HG02623 (cell line): ENCODE results near the gene MYO7A.

Experiments used
- ATAC-seq: cut with Tn5 transposase; IDR thresholded peaks from one replicate; pipeline ENCODE4 v1.9.1; 2021; ENCODE audit warnings: moderate library complexity; ENCODE audit not compliant: unreplicated experiment

Gene MYO7A

DNA sequence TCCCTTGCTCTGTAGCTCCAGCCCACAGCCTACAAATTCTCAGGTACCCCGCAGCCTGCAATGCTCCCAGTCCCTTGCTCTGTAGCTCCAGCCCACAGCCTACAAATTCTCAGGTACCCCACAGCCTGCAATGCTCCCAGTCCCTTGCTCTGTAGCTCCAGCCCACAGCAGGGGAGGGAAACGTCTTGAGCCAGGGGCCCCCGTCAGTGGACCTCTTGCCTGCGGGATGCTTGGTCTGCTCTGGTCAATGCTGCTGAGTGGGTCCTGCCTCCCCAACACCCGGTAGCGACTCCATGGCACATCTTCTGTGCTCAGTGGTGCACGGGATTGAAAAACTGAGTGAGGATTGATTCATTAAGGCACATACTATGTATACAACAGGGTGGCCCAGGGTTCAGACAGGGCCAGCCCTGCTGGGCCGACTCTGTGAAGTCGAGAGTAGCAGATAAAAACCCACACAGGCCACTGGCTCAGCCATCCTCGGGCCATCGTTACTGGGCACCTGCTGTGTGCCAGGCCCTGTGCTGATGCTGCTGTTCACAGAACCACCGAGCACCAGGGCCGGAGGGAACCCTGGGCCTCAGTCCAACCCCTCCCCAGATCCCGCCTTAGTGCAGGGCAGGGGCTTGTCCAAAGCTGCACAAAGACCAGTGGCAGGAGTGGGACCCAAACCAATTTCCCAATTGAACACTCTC is 69.7 kb downstream of the MYO7A start:
- ATAC-seq: no peak

DNA sequence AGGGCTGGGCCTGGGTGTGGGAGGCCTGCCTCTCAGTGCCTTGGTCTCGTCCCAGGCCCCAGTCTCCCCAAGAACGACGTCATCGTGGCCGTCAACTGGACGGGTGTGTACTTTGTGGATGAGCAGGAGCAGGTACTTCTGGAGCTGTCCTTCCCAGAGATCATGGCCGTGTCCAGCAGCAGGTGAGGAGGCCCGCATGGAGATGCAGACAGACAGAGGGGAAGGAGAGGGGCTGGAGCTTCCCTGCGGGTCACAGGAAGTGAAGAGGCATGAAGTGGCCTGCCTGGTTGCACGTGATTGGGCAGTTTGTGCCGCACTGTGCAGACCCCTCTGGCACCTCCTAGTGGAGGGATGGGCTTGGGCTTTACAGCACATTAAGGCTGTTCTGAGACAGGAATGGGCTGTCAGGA is 70.4 kb downstream of the MYO7A start:
- ATAC-seq: no peak

DNA sequence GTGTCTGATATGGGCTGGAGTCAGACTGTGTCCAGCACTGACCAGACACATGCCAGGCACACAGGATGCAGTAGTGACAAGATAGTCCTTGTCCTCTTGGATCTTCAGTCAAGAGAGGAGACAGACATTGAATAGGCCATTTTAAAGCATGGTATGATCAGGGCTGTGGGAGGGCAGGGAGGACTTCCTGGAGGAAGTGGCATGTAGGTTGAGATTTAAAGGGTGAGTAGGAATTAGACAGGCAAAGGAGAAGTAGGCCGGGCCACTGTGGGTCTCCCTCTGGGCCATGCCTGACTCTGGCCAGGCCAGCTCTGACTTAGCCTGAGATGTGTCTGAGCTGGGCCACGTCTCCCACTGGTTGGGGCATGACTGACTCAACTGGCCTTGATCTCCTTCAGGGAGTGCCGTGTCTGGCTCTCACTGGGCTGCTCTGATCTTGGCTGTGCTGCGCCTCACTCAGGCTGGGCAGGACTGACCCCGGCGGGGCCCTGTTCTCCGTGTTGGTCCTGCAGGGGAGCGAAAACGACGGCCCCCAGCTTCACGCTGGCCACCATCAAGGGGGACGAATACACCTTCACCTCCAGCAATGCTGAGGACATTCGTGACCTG is 71.2 kb downstream of the MYO7A start:
- no peak for ATAC-seq

- ATAC-seq: no peak
Observed at GRCh38 chr11:77200351-77201268, 72.6 kb downstream of the MYO7A start.

DNA sequence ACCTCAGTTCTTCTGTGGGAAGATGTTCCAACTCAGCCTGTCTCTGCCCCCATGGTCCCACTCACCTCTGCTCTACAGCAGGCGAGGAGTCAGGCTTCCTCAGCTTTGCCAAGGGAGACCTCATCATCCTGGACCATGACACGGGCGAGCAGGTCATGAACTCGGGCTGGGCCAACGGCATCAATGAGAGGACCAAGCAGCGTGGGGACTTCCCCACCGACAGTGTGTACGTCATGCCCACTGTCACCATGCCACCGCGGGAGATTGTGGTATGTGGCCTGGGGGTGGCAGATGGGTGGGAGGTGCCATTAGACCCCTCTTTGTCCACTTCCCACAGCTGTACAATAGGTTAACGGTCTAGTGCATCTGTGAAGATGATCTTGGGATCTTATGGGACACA is 73.3 kb downstream of the MYO7A start:
- ATAC-seq: no peak

DNA sequence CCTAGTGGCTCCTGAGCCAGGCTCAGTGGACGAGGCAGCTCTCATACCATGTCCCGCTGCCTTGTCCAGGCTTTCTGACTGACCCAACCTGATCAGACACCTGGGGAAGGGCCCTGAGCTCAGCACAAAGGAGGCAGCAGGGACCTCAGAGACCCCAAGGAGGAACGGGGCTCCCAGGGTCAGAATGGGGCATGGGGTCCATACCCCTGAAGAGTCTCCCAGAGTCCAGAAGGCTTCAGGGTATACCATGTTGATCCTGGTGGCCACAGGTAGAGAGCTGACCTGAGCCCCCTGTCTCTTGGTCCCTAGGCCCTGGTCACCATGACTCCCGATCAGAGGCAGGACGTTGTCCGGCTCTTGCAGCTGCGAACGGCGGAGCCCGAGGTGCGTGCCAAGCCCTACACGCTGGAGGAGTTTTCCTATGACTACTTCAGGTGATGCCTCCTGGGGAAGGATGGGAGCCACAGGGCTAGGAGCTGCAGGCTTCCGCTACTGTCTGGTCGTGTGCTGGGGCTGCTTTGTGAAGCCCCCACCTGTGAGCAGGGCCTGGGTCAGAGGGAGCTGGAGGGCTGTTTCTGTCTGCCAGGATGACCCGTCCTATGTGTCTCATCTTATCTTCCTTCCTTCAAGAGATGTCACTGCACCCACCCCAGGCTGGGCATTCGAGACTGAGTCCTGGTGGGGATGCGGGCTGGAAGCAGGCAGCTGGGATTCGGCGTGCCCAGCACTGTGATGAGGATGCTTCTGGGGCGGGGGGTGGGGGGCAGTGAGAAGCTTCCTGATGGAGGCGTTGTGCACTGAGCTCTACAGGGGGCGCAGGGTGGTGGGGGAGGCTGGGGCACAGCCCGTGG is 74.2 kb downstream of the MYO7A start:
- no peak for ATAC-seq

- no peak for ATAC-seq
Observed at GRCh38 chr11:77202941-77203900, 75.2 kb downstream of the MYO7A start.

- ATAC-seq: no peak
Observed at GRCh38 chr11:77203901-77204753, 76.1 kb downstream of the MYO7A start.

DNA sequence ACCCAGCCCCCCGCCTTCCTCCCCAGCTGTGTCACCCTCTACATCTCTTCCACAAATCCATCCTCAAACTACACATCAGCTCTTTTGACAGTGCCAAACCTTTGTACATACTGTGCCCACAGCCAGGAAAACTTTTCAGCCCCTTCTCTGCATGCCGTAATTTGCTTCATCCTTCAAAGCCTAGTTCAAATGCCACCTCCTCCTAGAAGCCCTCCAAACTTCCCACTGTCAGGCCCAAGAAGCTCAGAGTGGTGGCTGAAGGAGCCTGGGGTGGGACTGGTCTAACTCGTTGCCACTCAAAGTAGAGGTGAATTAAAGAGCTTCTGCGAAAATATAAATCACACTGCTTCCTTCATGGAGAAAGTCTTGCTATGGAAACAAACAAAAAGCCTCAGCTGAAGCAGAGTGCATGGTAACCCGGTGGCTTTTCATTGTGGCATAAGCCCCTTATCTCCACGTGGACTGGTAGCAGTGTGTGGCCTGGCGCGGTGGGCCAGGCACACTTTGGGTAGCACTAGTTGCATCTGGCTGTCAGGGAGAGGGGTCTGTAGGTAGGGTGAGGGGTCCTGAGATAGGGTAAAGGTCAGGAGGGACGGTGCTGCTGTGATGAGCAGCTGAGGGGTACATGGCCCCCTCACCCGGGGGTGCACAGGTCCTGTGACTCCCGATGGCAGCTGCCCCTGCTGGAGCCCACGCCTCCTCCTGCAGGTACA is 76.9 kb downstream of the MYO7A start:
- ATAC-seq: no peak

DNA sequence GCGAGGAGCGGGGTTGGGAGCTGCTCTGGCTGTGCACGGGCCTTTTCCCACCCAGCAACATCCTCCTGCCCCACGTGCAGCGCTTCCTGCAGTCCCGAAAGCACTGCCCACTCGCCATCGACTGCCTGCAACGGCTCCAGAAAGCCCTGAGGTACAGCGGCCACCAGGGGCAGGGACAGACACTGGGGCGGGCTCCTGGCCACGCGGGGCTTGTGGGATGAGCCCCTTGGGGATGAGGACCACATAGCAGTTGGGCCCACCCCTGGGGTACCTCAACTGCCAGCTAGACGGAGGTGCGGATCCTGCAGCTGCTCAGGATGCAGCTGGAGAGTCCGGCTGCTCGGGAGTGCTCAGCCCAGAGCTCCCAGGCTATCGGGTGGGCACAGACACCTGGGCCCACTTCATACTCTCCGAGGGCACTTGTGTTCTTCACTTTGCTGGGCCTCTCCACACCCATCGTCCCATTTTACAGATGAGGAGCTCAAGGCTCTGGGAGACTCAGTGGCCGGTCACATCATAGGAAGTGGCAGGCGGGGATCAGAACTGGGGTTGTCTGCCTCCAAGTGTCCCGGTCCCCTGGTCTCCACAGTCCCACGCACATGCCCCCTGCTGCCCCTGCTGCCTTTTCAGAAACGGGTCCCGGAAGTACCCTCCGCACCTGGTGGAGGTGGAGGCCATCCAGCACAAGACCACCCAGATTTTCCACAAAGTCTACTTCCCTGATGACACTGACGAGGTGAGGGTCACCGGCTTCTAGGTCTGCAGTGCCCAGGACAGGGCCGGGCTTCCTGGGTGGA is 77.6 kb downstream of the MYO7A start:
- no peak for ATAC-seq

GRCh38 chr11:77206264-77207018 is 78.4 kb downstream of the MYO7A start:
- ATAC-seq: no peak

DNA sequence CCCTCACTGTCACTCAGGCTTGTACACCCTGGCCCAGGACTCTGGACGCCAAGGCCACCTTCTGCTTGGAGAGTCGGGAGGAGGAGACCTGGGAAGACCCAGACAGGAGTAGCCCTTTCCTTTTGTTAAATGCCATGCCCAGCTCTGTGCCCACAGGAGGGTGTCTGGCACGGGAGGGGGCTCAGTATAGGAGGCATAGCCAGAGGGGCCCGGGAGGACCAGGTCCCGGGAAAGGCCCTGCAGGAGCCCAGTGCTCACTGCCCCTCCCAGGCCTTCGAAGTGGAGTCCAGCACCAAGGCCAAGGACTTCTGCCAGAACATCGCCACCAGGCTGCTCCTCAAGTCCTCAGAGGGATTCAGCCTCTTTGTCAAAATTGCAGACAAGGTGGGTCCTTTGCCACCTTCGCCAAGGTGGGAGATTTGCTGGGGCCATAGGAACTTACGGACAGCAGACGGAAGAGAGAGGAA is 79.0 kb downstream of the MYO7A start:
- no peak for ATAC-seq

GRCh38 chr11:77207618-77208313 is 79.7 kb downstream of the MYO7A start:
- ATAC-seq: no peak

DNA sequence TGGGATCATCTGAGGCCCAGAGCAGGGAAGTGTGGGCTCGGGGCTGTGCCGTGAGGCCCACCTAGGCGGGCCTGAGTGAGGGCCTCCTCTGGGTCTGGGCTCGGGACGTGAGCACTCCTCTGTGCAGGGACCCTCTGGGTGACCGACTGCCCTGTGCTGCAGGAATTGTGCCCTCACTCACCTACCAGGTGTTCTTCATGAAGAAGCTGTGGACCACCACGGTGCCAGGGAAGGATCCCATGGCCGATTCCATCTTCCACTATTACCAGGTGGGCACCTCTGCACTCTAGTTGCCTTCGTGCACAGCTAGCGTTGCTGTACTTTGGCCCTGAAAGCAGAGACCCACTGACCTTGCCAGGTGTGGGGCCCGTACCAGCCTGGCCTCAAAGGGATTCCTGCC is 80.5 kb downstream of the MYO7A start:
- ATAC-seq: no peak

- ATAC-seq: no peak
Observed at GRCh38 chr11:77209663-77210062, 81.6 kb downstream of the MYO7A start.

- ATAC-seq: no peak
Observed at GRCh38 chr11:77211040-77211451, 83.0 kb downstream of the MYO7A start.
